ENCODE measurements around the gene BTBD9. TPM values are rescaled to one million over a fixed set of nuclear protein-coding genes. Genes with fewer than 3 reads are reported as not detected.

The BTBD9 gene
- total RNA-seq, 6 experiments from 2014 or later, result 4.5 to 7.5 (median 5.7) TPM

DNA sequence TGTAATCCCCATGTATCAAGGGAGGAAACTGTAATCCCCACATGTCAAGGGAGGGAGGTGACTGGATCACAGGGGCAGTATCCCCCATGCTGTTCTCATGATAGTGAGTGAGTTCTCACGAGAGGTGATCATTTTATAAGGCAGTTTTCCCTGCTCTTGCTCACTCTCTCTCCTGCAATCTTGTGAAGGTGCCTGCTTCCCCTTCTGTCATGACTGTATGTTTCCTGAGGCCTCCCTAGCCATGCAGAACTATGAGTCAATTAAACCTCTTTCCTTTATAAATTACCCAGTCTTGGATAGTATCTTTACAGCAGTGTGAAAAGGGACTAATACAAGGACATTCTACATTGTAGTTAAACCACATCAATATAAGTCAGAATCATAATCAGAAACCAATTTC, 112.4 kb downstream of the BTBD9 start:
- no peak overlapping the region for H3K27ac ChIP-seq
- intact Hi-C loops (cut with DNase I), result no loop called here
- H3K27me3 ChIP-seq, result no peaks in the 10 kb centered on the region
- no peaks in the 10 kb centered on the region for H3K4me1 ChIP-seq
- ATAC-seq (no peak), DNase-seq (no peak)
- no peak overlapping the region for H3K4me3 ChIP-seq
- H3K9me3 ChIP-seq, result no peaks in the 10 kb centered on the region
- TF ChIP-seq, protein P1, sequence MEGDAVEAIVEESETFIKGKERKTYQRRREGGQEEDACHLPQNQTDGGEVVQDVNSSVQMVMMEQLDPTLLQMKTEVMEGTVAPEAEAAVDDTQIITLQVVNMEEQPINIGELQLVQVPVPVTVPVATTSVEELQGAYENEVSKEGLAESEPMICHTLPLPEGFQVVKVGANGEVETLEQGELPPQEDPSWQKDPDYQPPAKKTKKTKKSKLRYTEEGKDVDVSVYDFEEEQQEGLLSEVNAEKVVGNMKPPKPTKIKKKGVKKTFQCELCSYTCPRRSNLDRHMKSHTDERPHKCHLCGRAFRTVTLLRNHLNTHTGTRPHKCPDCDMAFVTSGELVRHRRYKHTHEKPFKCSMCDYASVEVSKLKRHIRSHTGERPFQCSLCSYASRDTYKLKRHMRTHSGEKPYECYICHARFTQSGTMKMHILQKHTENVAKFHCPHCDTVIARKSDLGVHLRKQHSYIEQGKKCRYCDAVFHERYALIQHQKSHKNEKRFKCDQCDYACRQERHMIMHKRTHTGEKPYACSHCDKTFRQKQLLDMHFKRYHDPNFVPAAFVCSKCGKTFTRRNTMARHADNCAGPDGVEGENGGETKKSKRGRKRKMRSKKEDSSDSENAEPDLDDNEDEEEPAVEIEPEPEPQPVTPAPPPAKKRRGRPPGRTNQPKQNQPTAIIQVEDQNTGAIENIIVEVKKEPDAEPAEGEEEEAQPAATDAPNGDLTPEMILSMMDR (IDR thresholded peaks at IDR 0.05), result no peak
- no peak for TF ChIP-seq POLR2A (IDR thresholded peaks at IDR 0.05)
- WGBS (ENCODE audit: insufficient coverage, low coverage, low lambda C conversion rate, missing lambda C conversion rate), result 100% methylated on average over 1 of the region's 1 CpG
- H3K36me3 ChIP-seq, result no peaks in the 10 kb centered on the region

DNA sequence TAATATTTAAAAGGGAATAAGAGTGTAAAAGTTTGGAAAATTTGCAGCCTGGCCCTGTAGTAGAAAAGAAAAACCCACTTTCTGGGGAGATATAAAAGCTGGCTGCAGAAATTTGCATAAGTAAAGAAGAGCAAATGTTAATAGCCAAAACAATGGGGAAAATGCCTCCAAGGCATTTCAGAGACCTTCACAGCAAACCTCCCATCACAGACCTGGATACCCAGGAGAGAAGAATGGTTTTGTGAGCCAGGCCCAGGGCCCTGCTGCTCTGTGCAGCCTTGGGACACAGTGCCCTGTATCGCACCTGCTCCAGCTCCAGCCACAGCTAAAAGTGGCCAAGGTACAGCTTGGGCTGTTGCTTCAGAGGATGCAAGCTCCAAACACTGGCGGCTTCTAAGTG, 113.8 kb downstream of the BTBD9 start:
- H3K27ac ChIP-seq, result no peak overlapping the region
- TF ChIP-seq POLR2A (IDR thresholded peaks at IDR 0.05), result no peak
- TF ChIP-seq, protein P1 (IDR thresholded peaks at IDR 0.05), result no peak
- DNase-seq (no peak), ATAC-seq (no peak)
- H3K9me3 ChIP-seq, result no peaks in the 10 kb centered on the region
- H3K4me1 ChIP-seq, result no peaks in the 10 kb centered on the region
- 100% methylated on average over 1 of the region's 2 CpGs for WGBS (ENCODE audit: insufficient coverage, low coverage, low lambda C conversion rate, missing lambda C conversion rate)
- H3K27me3 ChIP-seq, result no peaks in the 10 kb centered on the region
- no peaks in the 10 kb centered on the region for H3K36me3 ChIP-seq
- H3K4me3 ChIP-seq, result no peak overlapping the region
- intact Hi-C loops (cut with DNase I), result no loop called here

DNA sequence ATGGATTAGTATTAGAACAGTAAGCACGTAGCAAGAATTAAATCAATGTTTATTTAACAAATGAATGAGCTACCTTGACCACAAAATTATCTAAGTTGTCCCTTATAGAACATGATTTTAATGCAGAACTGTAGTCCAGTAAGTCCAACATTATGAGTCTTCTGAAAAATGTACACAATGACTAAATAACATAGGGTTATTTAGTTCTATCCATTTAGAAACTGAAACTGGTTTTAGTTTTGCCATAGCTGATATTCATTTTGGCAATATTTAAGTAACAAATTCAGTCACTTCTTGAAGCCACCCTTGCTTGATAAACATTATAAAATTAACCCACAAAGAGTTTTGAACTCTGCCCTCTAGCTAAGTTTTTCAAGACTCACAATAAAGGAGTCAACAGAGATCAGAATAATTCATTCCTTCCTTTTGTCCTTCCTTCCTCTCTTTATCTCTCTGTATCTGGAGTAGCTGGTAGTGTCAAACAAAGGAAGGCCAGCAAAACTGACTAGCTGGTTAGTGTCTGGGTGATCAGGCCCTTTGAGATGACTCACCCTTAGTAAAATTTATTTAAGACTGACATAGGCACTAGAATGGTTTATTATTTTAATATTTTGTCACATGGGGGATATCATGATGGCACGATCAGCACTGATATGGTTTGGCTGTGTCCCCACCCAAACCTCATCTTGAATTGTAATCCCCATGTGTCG, 115.1 kb downstream of the BTBD9 start:
- TF ChIP-seq, protein P1 (IDR thresholded peaks at IDR 0.05), result no peak
- no peak for TF ChIP-seq POLR2A (IDR thresholded peaks at IDR 0.05)
- Histone ChIP-seq H3K4me3 (no peak overlapping the region), H3K36me3 (no peaks in the 10 kb centered on the region), H3K27me3 (no peaks in the 10 kb centered on the region), H3K27ac (no peak overlapping the region), H3K9me3 (no peaks in the 10 kb centered on the region), H3K4me1 (no peaks in the 10 kb centered on the region)
- no peak for ATAC-seq
- DNase-seq, result no peak
- intact Hi-C loops (cut with DNase I), result no loop called here
- 86% methylated on average over 3 of the region's 3 CpGs for WGBS (ENCODE audit: insufficient coverage, low coverage, low lambda C conversion rate, missing lambda C conversion rate)

DNA sequence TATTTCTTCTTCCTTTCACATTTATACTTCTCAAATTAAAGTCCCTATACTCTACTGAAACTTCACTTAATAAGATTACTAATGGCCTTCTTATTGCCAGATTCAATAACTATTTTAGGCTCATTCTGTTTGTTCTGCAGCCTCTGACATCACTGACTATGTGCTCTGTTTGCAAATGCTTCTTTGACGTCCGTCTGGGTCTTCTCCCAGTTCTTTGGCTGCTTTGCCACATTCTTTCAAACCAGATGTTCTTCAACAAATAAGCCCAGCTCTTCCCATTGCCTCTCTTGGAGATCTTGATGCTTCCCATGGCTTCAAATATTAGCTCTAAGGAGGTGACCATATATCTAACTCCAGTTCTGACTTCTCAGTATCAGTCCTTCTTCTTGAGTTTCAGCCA, 117.4 kb downstream of the BTBD9 start:
- no peak for ATAC-seq
- 38% methylated on average over 2 of the region's 2 CpGs for WGBS (ENCODE audit: insufficient coverage, low coverage, low lambda C conversion rate, missing lambda C conversion rate)
- H3K27ac ChIP-seq, result no peak overlapping the region
- DNase-seq, result no peak
- no peak overlapping the region for H3K4me3 ChIP-seq
- no peaks in the 10 kb centered on the region for H3K4me1 ChIP-seq
- intact Hi-C loops (cut with DNase I), result no loop called here
- no peaks in the 10 kb centered on the region for H3K27me3 ChIP-seq
- H3K36me3 ChIP-seq, result no peaks in the 10 kb centered on the region
- no peaks in the 10 kb centered on the region for H3K9me3 ChIP-seq
- TF ChIP-seq, protein P1 (IDR thresholded peaks at IDR 0.05), result no peak
- TF ChIP-seq POLR2A (IDR thresholded peaks at IDR 0.05), result no peak
